Measurements from ENCODE around the gene PARP1. TPM values are rescaled to one million over a fixed set of nuclear protein-coding genes. Genes with fewer than 3 reads are reported as not detected.
A peak's percentile ranks its signal among the peaks of the same experiment; 100 is the strongest.

Gene PARP1
- total and polyA plus RNA-seq, 3 experiments from 2014 or later: 137 to 234 (median 224) TPM

- Mint-ChIP-seq H3K27ac (no peak overlapping the region), H3K27me3 (no peaks in the 10 kb centered on the region), H3K36me3 (no peaks in the 10 kb centered on the region), H3K4me1 (peaks cover 26 to 33% (median 29%) of the 10 kb centered on the region in 3 donors), H3K9me3 (no peaks in the 10 kb centered on the region), H3K4me3 (no peak overlapping the region)
- ChIA-PET CTCF (interaction anchor here (0.8 to 3.2 kb wide), 2 partner anchors 10 to 11 kb away, joined by 3 to 26 read pairs; no protein-coding TSS in a partner anchor), POLR2A (no interaction called here)
- Histone ChIP-seq H3K4me1 (ENCODE audit: insufficient read depth, low read length) (peaks cover 33% of the 10 kb centered on the region), H3K9me3 (ENCODE audit: low read length) (no peaks in the 10 kb centered on the region), H3K4me3 (ENCODE audit: low read length) (no peak overlapping the region), H3K36me3 (ENCODE audit: insufficient read depth, low read length) (no peaks in the 10 kb centered on the region), H3K27ac (ENCODE audit: low read depth, low read length) (no peak overlapping the region), H3K27me3 (ENCODE audit: insufficient read depth, low read length, poor library complexity, severe bottlenecking) (no peaks in the 10 kb centered on the region)
- DNase-seq: no peak
Observed at GRCh38 chr1:226447932-226448665, 40.2 kb upstream of the PARP1 start.

GRCh38 chr1:226446094-226446493 lies 38.2 kb upstream of the PARP1 start:
- peak overlapping the region; percentile 9 to 90 (median 74) for H3K27ac Mint-ChIP-seq
- peak overlapping the region in 2 of 7 donors; percentile 24 to 40 for H3K4me3 Mint-ChIP-seq
- peaks cover 26 to 33% (median 29%) of the 10 kb centered on the region in 3 donors for H3K4me1 Mint-ChIP-seq
- CTCF ChIA-PET: interaction anchor here (1.1 to 4.7 kb wide), 7 partner anchors 12 to 163 kb away, joined by 3 to 33 read pairs (median 4); partner anchors contain the start of gene PARP1
- no peak for DNase-seq
- POLR2A ChIA-PET: no interaction called here
- Histone ChIP-seq H3K36me3 (ENCODE audit: insufficient read depth, low read length) (no peaks in the 10 kb centered on the region), H3K4me3 (ENCODE audit: low read length) (no peak overlapping the region), H3K27ac (ENCODE audit: low read depth, low read length) (no peak overlapping the region), H3K9me3 (ENCODE audit: low read length) (no peaks in the 10 kb centered on the region), H3K27me3 (ENCODE audit: insufficient read depth, low read length, poor library complexity, severe bottlenecking) (no peaks in the 10 kb centered on the region), H3K4me1 (ENCODE audit: insufficient read depth, low read length) (peaks cover 33% of the 10 kb centered on the region)
- no peaks in the 10 kb centered on the region for H3K36me3 Mint-ChIP-seq
- H3K27me3 Mint-ChIP-seq: no peaks in the 10 kb centered on the region
- H3K9me3 Mint-ChIP-seq: no peaks in the 10 kb centered on the region

GRCh38 chr1:226444901-226445300 lies 37.0 kb upstream of the PARP1 start:
- Mint-ChIP-seq H3K36me3 (no peaks in the 10 kb centered on the region), H3K27ac (peak overlapping the region; percentile 5 to 94 (median 88)), H3K4me1 (peaks cover 26 to 33% (median 29%) of the 10 kb centered on the region in 3 donors), H3K27me3 (no peaks in the 10 kb centered on the region), H3K9me3 (no peaks in the 10 kb centered on the region), H3K4me3 (peak overlapping the region in 6 of 7 donors; percentile 2 to 84 (median 60))
- CTCF ChIA-PET: interaction anchor here (0.8 to 9.7 kb wide), 12 partner anchors 10 to 159 kb away, joined by 3 to 77 read pairs (median 5); partner anchors contain the start of gene PARP1
- Histone ChIP-seq H3K4me1 (ENCODE audit: insufficient read depth, low read length) (peaks cover 33% of the 10 kb centered on the region), H3K4me3 (ENCODE audit: low read length) (no peak overlapping the region), H3K27me3 (ENCODE audit: insufficient read depth, low read length, poor library complexity, severe bottlenecking) (no peaks in the 10 kb centered on the region), H3K36me3 (ENCODE audit: insufficient read depth, low read length) (no peaks in the 10 kb centered on the region), H3K9me3 (ENCODE audit: low read length) (no peaks in the 10 kb centered on the region), H3K27ac (ENCODE audit: low read depth, low read length) (no peak overlapping the region)
- POLR2A ChIA-PET: interaction anchor here (1.0 to 2.3 kb wide), 3 partner anchors 12 to 37 kb away, joined by 5 to 14 read pairs (median 9); partner anchors contain the start of gene PARP1
- peak; percentile 27 to 85 (median 78) for DNase-seq

- H3K27ac Mint-ChIP-seq: no peak overlapping the region
- POLR2A ChIA-PET: interaction anchor here (2.3 kb wide), 1 partner anchor 18 kb away, joined by 9 read pairs; no protein-coding TSS in a partner anchor
- no peaks in the 10 kb centered on the region for H3K36me3 ChIP-seq (ENCODE audit: insufficient read depth, low read length)
- peaks cover 26 to 33% (median 29%) of the 10 kb centered on the region in 3 donors for H3K4me1 Mint-ChIP-seq
- no peak overlapping the region for H3K27ac ChIP-seq (ENCODE audit: low read depth, low read length)
- H3K27me3 ChIP-seq (ENCODE audit: insufficient read depth, low read length, poor library complexity, severe bottlenecking): no peaks in the 10 kb centered on the region
- H3K4me3 ChIP-seq (ENCODE audit: low read length): no peak overlapping the region
- H3K27me3 Mint-ChIP-seq: peaks cover 0 to 1% of the 10 kb centered on the region in 2 donors
- H3K4me3 Mint-ChIP-seq: no peak overlapping the region
- no peaks in the 10 kb centered on the region for H3K9me3 ChIP-seq (ENCODE audit: low read length)
- DNase-seq: no peak
- CTCF ChIA-PET: interaction anchor here (2.0 to 9.7 kb wide), 4 partner anchors 14 to 107 kb away, joined by 4 to 77 read pairs (median 28); partner anchors contain the start of gene PARP1
- H3K9me3 Mint-ChIP-seq: no peaks in the 10 kb centered on the region
- H3K4me1 ChIP-seq (ENCODE audit: insufficient read depth, low read length): peaks cover 33% of the 10 kb centered on the region
- H3K36me3 Mint-ChIP-seq: no peaks in the 10 kb centered on the region
Observed at GRCh38 chr1:226443439-226443838, 35.5 kb upstream of the PARP1 start.

GRCh38 chr1:226443033-226443432 lies 35.1 kb upstream of the PARP1 start:
- Mint-ChIP-seq H3K4me1 (peaks cover 26 to 34% (median 29%) of the 10 kb centered on the region in 3 donors), H3K9me3 (no peaks in the 10 kb centered on the region), H3K27me3 (peaks cover under 1 to 2% of the 10 kb centered on the region in 2 donors), H3K27ac (peak overlapping the region in 1 of 8 donors; percentile 41), H3K36me3 (no peaks in the 10 kb centered on the region), H3K4me3 (no peak overlapping the region)
- no peak overlapping the region for H3K4me3 ChIP-seq (ENCODE audit: low read length)
- H3K9me3 ChIP-seq (ENCODE audit: low read length): no peaks in the 10 kb centered on the region
- CTCF ChIA-PET: interaction anchor here (2.2 to 9.7 kb wide), 3 partner anchors 15 to 35 kb away, joined by 22 to 77 read pairs (median 33); partner anchors contain the start of gene PARP1
- no peaks in the 10 kb centered on the region for H3K27me3 ChIP-seq (ENCODE audit: insufficient read depth, low read length, poor library complexity, severe bottlenecking)
- POLR2A ChIA-PET: interaction anchor here (2.3 kb wide), 1 partner anchor 18 kb away, joined by 9 read pairs; no protein-coding TSS in a partner anchor
- H3K4me1 ChIP-seq (ENCODE audit: insufficient read depth, low read length): peaks cover 33% of the 10 kb centered on the region
- DNase-seq: no peak
- H3K36me3 ChIP-seq (ENCODE audit: insufficient read depth, low read length): no peaks in the 10 kb centered on the region
- H3K27ac ChIP-seq (ENCODE audit: low read depth, low read length): no peak overlapping the region

GRCh38 chr1:226441629-226442028 lies 33.7 kb upstream of the PARP1 start:
- no peaks in the 10 kb centered on the region for H3K9me3 Mint-ChIP-seq
- POLR2A ChIA-PET: no interaction called here

GRCh38 chr1:226440512-226440911 lies 32.6 kb upstream of the PARP1 start:
- Histone ChIP-seq H3K9me3 (ENCODE audit: low read length) (no peaks in the 10 kb centered on the region), H3K27ac (ENCODE audit: low read depth, low read length) (no peak overlapping the region), H3K4me3 (ENCODE audit: low read length) (no peak overlapping the region), H3K27me3 (ENCODE audit: insufficient read depth, low read length, poor library complexity, severe bottlenecking) (no peaks in the 10 kb centered on the region), H3K4me1 (ENCODE audit: insufficient read depth, low read length) (peaks cover 21% of the 10 kb centered on the region), H3K36me3 (ENCODE audit: insufficient read depth, low read length) (no peaks in the 10 kb centered on the region)
- DNase-seq: no peak
- Mint-ChIP-seq H3K4me1 (peaks cover 17 to 26% (median 18%) of the 10 kb centered on the region in 3 donors), H3K27me3 (peaks cover 2 to 4% of the 10 kb centered on the region in 2 donors), H3K36me3 (no peaks in the 10 kb centered on the region), H3K4me3 (no peak overlapping the region), H3K27ac (no peak overlapping the region), H3K9me3 (no peaks in the 10 kb centered on the region)
- ChIA-PET CTCF (interaction anchor here (1.3 to 9.7 kb wide), 2 partner anchors 13 to 17 kb away, joined by 3 to 77 read pairs; no protein-coding TSS in a partner anchor), POLR2A (no interaction called here)

More at GRCh38 chr1:226441629-226442028, 33.7 kb upstream of the PARP1 start:
- Histone ChIP-seq H3K4me3 (ENCODE audit: low read length) (no peak overlapping the region), H3K27ac (ENCODE audit: low read depth, low read length) (no peak overlapping the region), H3K9me3 (ENCODE audit: low read length) (no peaks in the 10 kb centered on the region), H3K27me3 (ENCODE audit: insufficient read depth, low read length, poor library complexity, severe bottlenecking) (no peaks in the 10 kb centered on the region), H3K4me1 (ENCODE audit: insufficient read depth, low read length) (peaks cover 33% of the 10 kb centered on the region), H3K36me3 (ENCODE audit: insufficient read depth, low read length) (no peaks in the 10 kb centered on the region)
- no peaks in the 10 kb centered on the region for H3K36me3 Mint-ChIP-seq
- no peak for DNase-seq
- H3K4me3 Mint-ChIP-seq: no peak overlapping the region
- peaks cover 26 to 37% (median 29%) of the 10 kb centered on the region in 3 donors for H3K4me1 Mint-ChIP-seq
- no peak overlapping the region for H3K27ac Mint-ChIP-seq
- H3K27me3 Mint-ChIP-seq: peaks cover 2 to 4% of the 10 kb centered on the region in 2 donors
- CTCF ChIA-PET: interaction anchor here (9.7 kb wide), 1 partner anchor 14 kb away, joined by 77 read pairs; no protein-coding TSS in a partner anchor

- Mint-ChIP-seq H3K36me3 (no peaks in the 10 kb centered on the region), H3K9me3 (no peaks in the 10 kb centered on the region), H3K4me1 (peaks cover 0 to 5% (median 0%) of the 10 kb centered on the region in 3 donors), H3K27ac (no peak overlapping the region), H3K4me3 (no peak overlapping the region), H3K27me3 (peaks cover 2 to 8% of the 10 kb centered on the region in 2 donors)
- Histone ChIP-seq H3K27me3 (ENCODE audit: insufficient read depth, low read length, poor library complexity, severe bottlenecking) (no peaks in the 10 kb centered on the region), H3K4me1 (ENCODE audit: insufficient read depth, low read length) (no peaks in the 10 kb centered on the region), H3K9me3 (ENCODE audit: low read length) (no peaks in the 10 kb centered on the region), H3K27ac (ENCODE audit: low read depth, low read length) (no peak overlapping the region), H3K4me3 (ENCODE audit: low read length) (no peak overlapping the region), H3K36me3 (ENCODE audit: insufficient read depth, low read length) (no peaks in the 10 kb centered on the region)
- no peak for DNase-seq
- CTCF ChIA-PET: interaction anchor here (1.3 to 9.7 kb wide), 2 partner anchors 11 to 19 kb away, joined by 4 to 77 read pairs; no protein-coding TSS in a partner anchor
- POLR2A ChIA-PET: interaction anchor here (0.6 kb wide), 1 partner anchor 13 kb away, joined by 4 read pairs; no protein-coding TSS in a partner anchor
Observed at GRCh38 chr1:226438007-226438406, 30.1 kb upstream of the PARP1 start.

All from CD8-positive, alpha-beta memory T cell (primary cell).